H1 (cell line): ENCODE data around the gene PRKCH. TPM values are rescaled to one million over a fixed set of nuclear protein-coding genes. Genes with fewer than 3 reads are reported as not detected.

ENCODE experiments used
- PHF8 ChIP-seq: fragments of 200-600 bp; sonication (generic); conservative IDR thresholded peaks from 2 replicates; pipeline ENCODE4 v1.7.1; 2012; ENCODE audit warnings: low read depth, mild to moderate bottlenecking, inconsistent platforms, low read length, moderate library complexity
- RBBP5 ChIP-seq: IDR thresholded peaks from 2 replicates; pipeline ENCODE4 v1.7.1; 2012; ENCODE audit warnings: low read depth, mild to moderate bottlenecking, inconsistent platforms, low read length, moderate library complexity, borderline replicate concordance
- polyA plus RNA-seq, 7 experiments: library from polyadenylated mRNA; depleted of rRNA in 3 of 7; stranded (reverse) in 5 of 7; unstranded in 2 of 7; fragments of >200 nt in 5 of 7; fragments of 200-250 nt in 2 of 7; gene quantifications; 1 replicate in 5 of 7; 2 replicates in 1 of 7; 4 replicates in 1 of 7; pipeline versions ENCODE4 v1.2.1 to v1.2.3, GENCODE V29; 2011 to 2013; ENCODE audit warnings: missing spikeins in 2 of 7, mixed read lengths in 2 of 7
- total RNA-seq: library from RNA; stranded (reverse); fragmentation: NEBNext Ultra II Directional; extraction: Animal tissue kit (Norgen Biotek cat#: 25700); gene quantifications from 2 replicates; pipeline ENCODE4 v1.2.1, GENCODE V29; 2021

The PRKCH gene
- total and polyA plus RNA-seq, 2 of the 8 experiments (the other 6 are each of a cell fraction or from before 2014, with no cell fraction given) = 6.4 to 7.0 TPM

GRCh38 chr14:61491224-61491623 is 169.8 kb downstream of the PRKCH start (continued):
- TF ChIP-seq PHF8 (no peak), RBBP5 (no peak)
- TF ChIP-seq, all 59 proteins: peak for 0
